GM12873 (cell line): ENCODE data around the gene MICAL2.

Source experiments
- TF ChIP-seq, protein P1 (sequence below): IDR thresholded peaks from 2 replicates; pipeline ENCODE4 v1.5.1; 2012; ENCODE audit warnings: low read depth, mild to moderate bottlenecking, moderate library complexity, low read length, control low read depth; ENCODE audit not compliant: insufficient read depth; ENCODE audit errors: missing control alignments

MICAL2 gene

DNA sequence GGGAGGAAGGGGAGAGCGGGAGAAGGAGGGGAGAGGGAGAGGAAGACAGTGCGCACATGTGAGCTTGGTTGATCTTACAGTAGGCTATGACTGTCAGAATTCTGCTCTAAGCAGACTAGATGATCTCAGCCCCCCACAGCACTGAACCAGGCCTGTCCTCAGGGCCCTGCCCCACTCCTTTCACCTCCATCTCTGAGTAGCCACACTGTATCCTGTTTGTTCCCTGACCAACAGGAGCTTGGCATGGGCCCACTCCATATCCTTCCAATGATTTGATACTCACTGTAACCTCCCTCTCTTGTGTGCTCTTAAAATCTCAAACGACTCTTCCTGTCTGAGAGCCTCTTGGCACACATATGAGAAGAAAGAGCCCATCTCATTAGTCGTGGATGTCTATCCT, 180.9 kb downstream of the MICAL2 start:
- TF ChIP-seq, protein P1, sequence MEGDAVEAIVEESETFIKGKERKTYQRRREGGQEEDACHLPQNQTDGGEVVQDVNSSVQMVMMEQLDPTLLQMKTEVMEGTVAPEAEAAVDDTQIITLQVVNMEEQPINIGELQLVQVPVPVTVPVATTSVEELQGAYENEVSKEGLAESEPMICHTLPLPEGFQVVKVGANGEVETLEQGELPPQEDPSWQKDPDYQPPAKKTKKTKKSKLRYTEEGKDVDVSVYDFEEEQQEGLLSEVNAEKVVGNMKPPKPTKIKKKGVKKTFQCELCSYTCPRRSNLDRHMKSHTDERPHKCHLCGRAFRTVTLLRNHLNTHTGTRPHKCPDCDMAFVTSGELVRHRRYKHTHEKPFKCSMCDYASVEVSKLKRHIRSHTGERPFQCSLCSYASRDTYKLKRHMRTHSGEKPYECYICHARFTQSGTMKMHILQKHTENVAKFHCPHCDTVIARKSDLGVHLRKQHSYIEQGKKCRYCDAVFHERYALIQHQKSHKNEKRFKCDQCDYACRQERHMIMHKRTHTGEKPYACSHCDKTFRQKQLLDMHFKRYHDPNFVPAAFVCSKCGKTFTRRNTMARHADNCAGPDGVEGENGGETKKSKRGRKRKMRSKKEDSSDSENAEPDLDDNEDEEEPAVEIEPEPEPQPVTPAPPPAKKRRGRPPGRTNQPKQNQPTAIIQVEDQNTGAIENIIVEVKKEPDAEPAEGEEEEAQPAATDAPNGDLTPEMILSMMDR, result no peak

DNA sequence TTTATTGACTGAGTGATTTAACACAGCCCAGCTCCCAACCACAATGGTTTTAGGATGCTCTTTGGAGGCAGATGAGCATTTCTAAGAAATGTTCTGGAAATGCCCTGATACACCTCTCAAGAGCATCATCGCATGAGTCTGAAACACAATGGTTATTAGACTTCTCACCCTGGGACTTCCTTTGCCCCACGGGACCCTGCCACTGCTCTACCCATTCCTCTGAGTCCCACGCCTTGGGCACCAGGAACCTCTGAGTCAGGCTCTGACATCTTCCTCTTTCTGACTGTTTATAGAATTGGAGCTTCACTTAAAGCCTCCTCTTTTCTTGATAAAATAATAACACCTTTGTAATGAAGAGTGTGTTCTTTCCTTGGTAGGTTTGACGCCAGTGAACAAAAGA, 181.4 kb downstream of the MICAL2 start:
- TF ChIP-seq, protein P1, result no peak

DNA sequence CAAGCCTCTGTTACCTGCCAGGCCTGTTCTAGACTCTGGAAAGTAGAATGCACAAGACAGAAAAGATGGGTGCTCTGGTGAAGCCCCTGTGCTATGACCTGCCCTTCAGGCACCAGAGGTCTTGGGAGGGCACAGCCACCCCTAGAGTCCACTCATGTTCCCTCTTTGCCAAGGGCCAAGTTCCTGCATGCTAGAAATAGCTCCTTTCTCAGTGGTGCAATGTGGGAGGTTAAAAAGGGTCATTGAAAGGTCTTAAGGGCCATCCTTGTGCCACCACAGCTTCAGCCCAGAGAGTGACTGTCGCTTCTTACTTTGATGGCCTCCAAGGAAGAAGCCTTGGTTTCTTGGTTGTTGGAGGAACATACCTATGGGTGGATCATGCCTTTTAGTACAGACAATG, 182.4 kb downstream of the MICAL2 start:
- TF ChIP-seq, protein P1, result no peak

DNA sequence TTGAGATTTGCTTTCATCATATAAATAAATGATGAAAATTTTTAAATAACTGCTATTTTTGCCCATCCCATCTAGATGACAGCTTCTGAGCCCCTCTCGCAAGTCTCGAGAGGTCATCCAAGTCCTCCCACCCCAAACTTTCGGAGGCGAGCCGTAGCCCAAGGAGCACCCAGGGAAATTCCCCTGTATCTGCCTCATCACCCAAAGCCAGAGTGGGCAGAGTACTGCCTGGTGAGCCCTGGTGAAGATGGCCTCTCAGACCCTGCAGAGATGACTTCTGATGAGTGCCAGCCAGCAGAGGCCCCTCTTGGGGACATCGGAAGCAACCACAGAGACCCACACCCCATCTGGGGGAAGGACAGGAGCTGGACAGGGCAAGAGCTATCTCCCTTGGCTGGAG, 183.1 kb downstream of the MICAL2 start:
- TF ChIP-seq, protein P1, result no peak

DNA sequence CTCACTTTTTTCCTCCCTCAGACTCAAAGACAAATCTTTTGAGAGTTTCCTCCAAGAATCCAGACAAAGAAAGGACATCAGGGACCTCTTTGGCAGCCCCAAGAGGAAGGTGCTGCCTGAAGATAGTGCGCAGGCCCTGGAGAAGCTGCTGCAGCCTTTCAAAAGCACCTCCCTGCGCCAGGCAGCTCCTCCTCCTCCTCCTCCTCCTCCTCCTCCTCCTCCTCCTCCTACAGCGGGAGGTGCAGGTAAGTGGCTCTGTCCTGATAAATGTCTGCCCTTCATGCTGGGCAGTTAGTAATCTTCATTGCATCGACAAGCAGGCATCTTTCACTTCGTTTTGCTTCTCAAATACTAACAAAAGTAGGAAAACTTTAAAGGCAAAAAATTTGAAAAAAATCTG, 184.2 kb downstream of the MICAL2 start:
- TF ChIP-seq, protein P1, result no peak

DNA sequence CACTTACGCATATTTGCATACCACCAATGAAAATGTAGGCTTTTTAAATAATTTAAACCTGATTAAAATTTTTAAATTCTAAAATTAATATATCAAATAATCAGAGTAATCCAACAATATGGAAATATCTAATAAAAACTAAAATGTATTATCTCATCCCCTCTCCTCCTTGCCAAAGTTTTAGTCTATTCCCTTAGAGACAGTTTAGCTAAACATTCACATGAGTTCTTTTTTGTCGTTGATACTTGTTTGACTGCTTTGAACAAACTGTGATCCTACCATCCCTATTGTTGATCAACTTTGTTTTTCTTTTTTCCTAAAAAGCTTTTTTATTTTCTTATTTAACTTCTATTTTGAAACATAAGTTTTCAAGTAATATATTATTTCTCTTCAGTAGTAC, 185.6 kb downstream of the MICAL2 start:
- TF ChIP-seq, protein P1, result no peak

DNA sequence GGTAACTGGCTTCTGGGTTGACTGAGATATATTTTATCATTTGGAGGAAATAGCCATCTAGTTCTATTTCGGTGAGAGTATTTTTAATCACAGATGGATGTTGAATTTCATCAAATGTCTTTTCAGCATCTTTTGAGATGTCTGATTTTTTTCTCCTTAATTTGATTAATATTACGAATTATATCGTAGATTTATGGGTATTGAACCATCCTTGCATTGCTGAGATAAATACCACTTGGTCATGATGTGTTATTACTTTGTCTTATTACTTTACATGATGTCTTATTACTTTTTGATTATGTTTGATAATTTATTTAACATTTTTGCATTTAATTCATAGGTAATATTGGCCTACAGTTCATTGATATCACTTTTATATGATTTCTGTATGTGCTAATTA, 188.2 kb downstream of the MICAL2 start:
- TF ChIP-seq, protein P1, result no peak
